Lung microvascular endothelial cell (primary cell): ENCODE data around the gene IRF2BPL. TPM values are rescaled to one million over a fixed set of nuclear protein-coding genes. Genes with fewer than 3 reads are reported as not detected.
A peak's percentile ranks its signal among the peaks of the same experiment; 100 is the strongest.

Experiments used
- DNase-seq, 2 donors: peaks; one replicate each; pipeline versions ENCODE4 v3.0.0 to v3.0.0-alpha.2; 2010; ENCODE audit warnings: low read depth in 2 of 2
- total RNA-seq: library from RNA; depleted of rRNA; stranded (reverse); fragments of >200 nt; gene quantifications from 2 replicates; pipeline ENCODE4 v1.2.1, GENCODE V29; 2014

The IRF2BPL gene
- 5.4 and 10.1 TPM in 2 replicates for total RNA-seq

- DNase-seq: peak; percentile 99
Observed at GRCh38 chr14:77028384-77029231, at the start of gene IRF2BPL. Gene IRF2BPL (minus strand): TSS chr14:77028708. CDS start chr14:77027792, 916 bp downstream.

DNA sequence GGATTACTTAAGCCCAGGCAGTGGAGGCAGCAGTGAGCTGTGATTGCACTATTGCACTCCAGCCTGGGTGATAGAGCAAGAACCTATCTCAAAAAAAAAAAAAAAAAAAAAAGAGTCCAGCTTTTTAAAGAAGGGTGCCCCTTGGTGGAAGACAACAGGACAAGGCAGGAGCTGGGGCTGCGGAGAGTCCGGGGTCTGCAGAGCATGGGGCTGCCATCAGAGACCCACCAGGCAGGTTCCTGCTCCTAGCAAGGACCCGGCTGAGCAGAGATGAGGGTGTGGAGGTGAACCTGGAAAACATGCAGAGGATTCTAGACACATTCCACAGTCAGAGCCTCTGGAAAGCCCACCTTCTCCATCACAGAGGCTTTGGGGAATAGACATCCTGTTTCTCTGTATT, 48.5 kb upstream of the IRF2BPL start:
- no peak for DNase-seq

- peak; percentile 33 to 67 for DNase-seq
Observed at GRCh38 chr14:77076113-77076631, 47.7 kb upstream of the IRF2BPL start.

- no peak for DNase-seq
Observed at GRCh38 chr14:77074969-77075368, 46.5 kb upstream of the IRF2BPL start.

DNA sequence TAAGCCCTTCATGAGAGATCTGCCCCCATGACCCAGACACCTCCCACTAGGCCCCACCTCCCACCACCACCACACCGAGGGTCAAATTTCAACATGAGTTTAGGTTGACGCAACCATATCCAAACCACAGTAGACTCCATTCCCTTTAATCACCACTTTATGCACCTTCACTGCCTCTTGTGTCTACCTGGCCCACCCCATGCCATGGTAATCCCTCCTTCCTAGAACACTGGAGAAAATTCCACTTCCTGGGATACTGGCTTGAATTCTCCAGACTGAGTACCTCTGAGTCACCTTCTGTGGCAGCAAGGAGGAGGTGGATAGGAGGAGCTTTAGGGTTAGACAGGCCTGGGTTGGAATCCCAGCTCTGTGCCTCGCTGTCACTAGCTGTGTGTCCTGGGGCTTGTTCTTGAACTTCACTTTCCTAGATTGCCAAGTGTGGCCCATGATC, 43.5 kb upstream of the IRF2BPL start:
- no peak for DNase-seq

- DNase-seq: no peak
Observed at GRCh38 chr14:77069551-77069950, 41.0 kb upstream of the IRF2BPL start.

GRCh38 chr14:77068517-77069200, 40.2 kb upstream of the IRF2BPL start:
- no peak for DNase-seq

DNA sequence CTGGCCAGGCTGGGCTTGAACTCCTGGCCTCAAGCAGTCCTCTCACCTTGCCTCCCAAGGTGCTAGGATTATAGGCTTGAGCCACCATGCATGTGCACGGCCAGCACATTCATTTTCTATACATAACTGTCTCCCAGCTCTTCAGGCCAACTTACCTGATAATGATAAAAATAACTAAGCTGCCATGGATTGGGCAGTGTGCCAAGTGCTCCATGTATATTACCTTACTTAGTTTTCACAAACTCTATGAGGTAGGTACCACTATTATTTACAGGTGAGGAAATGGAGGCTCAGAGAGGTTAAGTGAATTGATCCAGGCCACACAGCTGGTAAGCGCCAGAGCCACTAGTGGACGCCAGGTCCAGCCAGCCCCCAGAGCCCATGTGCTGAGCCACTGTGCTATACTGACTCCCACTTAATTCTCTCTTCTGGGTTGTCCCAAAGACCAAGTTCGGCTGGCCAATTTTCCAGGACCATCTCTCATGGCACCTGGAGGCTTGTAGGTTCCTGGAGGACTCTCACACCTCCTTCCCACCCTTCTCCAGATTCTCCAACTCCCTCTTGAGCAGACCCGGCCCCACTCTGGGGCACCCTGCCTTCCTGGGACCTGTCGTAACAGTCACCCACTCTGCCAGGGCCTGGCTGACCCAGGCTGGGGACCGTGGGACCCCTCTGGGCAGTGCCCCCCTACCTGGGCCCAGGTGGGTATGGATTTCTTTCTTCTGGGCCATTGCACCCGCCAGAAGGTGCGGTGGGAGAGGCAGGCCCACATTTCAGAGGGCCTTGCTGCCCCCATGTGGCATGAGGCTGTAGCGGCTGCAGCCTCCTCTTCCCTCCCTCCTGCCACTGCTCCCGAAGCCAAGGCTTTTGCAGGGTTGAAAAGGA, 39.4 kb upstream of the IRF2BPL start:
- DNase-seq: peak; percentile 73 to 77

DNA sequence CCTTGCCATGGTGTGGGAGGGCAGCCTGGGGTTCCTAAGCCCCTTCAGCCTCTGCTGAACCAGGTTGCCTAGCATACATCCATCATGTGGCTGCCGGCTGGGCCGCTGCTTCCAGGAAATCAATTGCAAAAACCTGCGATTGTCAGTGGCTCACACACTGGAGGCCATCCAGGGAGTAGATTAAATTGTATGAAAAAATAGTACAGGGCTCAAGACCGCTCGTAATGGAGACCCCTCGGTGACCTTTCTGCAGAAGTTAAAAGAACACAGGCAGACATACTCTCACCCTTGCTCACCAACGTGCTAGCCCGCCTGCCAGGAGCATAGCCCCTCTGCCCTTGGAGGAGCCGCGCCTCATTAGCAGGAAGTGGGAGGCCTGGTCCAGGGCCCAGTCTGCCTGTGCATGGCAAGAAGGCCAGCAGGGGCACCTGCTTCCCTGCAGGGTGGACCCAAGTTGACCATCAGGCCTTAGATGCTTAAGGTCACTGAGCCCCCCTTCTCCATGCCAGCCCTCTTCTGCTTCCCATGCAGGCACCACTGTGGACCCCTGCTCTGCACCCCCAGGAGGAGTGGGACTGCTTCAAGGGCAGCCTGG, 38.2 kb upstream of the IRF2BPL start:
- DNase-seq: no peak

DNA sequence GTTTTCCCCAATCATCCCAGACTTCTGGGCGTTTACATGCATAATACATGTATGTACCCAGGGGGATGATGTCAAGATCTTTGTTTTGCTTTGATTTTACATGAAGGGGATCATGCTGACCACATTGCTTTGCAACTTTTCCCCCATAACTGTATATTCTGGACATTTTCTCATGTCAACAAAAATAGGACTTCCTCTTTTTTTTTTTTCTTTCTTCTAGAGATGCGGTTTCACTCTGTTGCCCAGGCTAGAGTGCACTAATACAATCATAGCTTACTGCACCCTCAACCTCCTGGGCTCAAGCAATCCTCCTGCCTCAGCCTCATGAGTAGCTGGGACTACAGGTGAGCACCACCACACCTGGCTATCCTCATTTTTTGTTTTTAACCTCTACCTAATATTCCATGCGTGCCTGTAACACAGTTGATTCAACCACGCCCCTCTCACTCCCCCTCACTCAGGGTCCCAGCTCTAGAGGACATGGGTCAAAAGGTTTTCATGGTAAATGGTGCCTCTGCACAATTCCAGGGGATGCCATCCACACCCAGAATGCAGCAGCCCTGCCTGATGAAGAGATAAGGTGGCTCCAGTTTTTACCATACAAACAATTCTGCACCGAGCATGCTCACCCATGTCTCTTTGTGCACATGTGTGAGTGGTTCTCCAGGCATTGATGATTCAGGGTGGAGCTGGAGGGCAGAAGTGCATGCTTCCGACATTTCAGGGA, 37.5 kb upstream of the IRF2BPL start:
- no peak for DNase-seq

- DNase-seq: no peak
Observed at GRCh38 chr14:77064521-77065178, 36.1 kb upstream of the IRF2BPL start.

DNA sequence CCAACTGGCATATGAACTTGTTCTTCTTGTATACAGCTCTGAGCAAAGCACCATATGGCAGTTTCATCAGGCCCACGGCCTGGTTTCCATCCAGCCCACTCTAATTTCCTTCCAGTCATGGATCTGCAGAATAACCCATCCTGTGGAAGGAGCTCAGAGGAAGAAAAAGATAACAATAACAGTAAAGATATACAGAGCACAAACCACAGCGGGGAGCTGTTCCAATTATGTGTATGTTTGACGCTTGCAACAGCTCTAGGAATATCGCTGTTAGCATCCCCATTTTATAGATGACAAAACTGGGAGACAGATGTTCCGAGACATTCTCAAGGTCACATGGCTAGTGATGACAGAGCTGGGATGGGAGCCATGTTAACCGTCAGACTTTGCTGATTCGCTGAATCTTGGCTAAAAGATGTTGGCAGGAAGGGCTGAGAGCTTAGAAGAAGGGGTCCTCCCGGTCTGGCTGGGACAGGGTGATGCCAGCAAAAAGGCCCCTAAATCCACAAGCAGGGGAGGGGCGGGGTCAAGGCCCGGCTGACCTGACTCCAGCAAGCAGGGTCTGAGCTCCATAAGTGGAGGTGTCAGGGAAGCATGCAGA, 35.2 kb upstream of the IRF2BPL start:
- no peak for DNase-seq

DNA sequence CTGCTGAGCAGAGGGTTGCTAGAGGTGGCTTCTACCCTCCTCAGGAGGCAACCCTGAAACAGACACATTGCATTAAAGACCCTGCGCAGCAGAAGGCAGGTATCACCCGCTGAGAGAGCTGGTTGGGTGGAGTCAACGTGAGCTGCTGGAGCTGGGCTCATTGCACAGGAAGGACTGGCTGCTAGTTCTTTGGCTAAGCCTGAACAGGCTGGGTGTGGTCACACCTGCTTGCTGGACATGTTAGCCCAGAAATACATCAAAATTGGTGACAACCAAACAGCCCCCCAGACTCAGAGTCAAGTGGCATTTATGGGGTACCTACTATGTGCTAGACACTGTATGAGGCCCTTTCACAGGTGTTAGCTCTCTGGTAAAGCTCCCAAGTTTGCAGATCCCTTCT, 33.8 kb upstream of the IRF2BPL start:
- no peak for DNase-seq

GRCh38 chr14:77061630-77062257, 33.2 kb upstream of the IRF2BPL start:
- no peak for DNase-seq

GRCh38 chr14:77059276-77059915, 30.9 kb upstream of the IRF2BPL start:
- DNase-seq: peak; percentile 85 to 98

GRCh38 chr14:77058785-77059184, 30.3 kb upstream of the IRF2BPL start:
- no peak for DNase-seq

- DNase-seq: no peak
Observed at GRCh38 chr14:77058117-77058516, 29.6 kb upstream of the IRF2BPL start.

DNA sequence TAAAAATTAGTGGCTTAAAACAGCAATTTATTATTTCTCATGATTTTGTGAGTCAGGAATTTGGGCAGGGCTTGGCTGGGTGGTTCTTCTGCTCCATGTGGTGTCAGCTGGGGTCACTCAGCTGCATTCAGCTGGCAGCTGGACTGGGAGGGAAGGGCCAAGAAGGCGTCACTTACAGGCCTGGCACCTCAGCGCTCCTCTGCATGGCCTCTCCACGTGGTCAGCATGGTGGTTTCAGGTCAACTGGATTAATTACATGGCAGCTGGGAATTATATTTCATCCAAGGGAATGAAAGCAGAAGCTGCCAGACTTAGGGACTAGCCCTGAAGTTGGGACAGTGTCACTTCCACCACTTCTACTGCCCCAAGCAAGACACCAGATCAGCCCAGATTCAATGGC, 27.5 kb upstream of the IRF2BPL start:
- DNase-seq: no peak
